ENCODE data around the gene FBXL7.

DNA sequence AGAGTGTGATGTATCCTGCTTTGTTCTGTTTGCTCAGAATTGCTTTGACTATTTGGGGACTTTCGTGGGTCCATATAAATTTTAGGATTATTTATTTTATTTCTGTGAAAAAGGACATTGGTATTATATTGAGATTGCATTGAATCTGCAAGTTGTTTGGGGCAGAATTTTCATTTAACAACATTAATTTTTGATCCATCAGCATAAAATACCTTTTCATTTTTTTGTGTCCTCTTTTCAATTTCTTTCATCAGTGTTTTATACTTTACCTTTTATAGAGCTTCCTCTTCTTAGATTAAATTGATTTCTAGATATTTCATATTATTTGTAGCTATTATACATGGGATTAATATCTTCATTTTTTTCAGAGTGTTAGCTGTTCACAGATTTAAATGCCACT lies 40.8 kb upstream of the FBXL7 start:
- TF ChIP-seq POLR2A (IDR thresholded peaks at IDR 0.05) (no peak), CTCF (IDR thresholded peaks at IDR 0.05) (no peak)
